Stimulated activated CD4-positive, alpha-beta T cell treated with anti-CD3 and anti-CD28 coated beads, Interleukin-1b, Interleukin-23, amount 100 ng/mL, for 4 hours (primary cell): ENCODE results near the gene FRRS1L.

Experiments used
- DNase-seq, 2 donors: peaks; one replicate each; pipeline ENCODE4 v3.0.0-alpha.2; 2020; ENCODE audit warnings: low read depth in 2 of 2

The FRRS1L gene

DNA sequence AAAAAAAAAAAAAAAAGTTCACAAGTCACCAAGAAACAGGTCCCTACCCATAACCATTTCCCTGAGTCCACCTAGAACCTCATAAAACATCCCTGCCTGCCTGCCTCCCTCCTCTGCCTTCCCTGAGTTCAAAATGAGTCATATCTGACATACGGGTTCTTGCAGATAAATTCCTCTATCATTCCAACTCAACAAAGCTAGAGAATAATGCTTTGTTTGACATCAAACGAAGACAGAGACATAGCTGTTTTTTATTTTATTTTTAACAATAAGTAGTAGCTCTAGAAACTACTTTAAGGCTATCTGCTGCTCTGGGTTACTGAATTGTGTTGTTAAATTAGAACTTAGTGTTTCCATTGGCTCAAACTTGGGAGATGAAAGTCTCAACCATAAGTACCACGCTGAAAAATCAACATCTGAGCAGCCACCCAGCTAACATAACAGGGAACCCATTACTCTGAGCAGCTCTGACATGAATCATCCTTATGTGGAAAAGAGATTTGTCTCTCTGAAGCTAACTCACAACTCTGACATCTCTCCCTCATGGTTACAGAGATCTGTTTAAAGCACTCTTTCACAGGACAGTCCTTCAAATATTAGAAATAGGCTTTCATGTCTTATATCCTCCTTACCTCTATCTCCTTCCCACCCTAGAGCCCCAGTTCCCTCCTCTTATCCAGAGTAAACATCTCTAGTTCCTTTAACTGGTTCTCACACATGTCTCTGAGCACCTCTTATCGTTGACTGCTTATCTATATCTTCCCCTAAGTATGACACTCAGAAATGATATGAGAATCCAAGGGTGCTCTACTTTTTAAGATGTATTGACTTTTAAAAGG lies 59.4 kb downstream of the FRRS1L start:
- no peak for DNase-seq

DNA sequence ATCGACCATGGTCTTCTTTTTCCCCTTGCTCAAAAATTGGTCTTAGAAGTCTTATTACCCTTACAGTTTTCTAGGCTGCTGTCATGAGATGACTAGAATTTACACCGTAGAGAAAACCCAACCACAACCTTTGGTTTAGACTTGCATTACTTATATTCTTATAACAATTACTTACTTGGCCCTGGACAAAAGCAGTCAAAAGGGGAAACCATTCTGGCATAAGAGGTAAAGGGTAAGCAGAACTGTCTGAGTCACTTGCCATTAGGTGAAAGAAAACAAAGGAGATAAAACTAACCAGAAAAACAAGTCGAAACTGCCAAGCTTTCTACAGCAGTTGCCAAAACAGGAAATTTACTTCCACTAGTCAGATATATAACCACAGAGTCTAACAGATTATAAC lies 65.2 kb downstream of the FRRS1L start:
- DNase-seq = no peak

DNA sequence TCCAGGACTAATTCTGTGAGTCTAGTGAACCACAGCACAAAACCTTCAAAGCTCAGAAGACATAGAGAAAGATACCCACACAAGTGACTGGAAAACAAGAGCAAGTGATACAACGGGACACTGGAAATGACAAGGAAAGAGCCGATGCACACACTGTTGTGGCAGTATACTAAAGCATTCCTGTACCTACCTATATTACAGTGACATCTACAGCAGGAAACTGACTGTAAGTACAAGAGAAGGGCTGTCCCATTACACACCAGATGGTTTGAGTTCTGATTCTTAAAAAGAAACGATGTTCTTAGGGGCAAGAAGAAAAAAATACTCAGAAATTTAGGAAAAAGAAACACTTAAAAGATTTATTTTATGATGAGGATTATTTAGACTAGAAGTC lies 65.8 kb downstream of the FRRS1L start:
- DNase-seq = no peak

DNA sequence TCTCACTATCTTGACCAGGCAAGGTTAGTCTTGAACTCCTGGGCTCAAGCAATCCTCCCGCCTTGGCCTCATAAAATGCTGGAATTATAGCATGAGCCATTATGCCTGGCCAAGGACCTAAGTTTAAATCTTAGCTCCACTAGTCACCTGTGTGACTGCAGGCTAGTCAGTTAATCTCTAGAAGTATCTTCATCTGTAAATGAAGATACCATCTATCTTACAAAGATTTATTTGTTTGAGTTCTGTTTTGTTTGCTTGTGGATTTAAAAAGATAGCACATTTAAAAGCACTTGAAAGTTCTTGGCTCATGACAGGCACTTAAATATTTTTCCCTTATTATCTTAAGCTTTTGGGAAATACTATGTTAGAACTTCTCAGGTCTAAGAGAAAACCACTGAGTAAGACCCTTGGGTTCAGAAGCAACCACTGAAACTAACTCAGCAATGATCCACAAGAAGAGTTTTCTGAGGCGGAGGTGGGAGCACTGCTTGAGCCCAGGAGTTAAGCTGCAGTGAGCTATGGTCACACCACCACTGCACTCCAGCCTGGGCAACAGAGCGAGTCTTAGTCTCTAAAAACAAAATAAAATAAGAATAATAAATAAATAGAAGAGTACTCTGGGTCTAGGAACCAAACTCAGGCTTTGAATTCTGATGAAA lies 66.4 kb downstream of the FRRS1L start:
- no peak for DNase-seq

DNA sequence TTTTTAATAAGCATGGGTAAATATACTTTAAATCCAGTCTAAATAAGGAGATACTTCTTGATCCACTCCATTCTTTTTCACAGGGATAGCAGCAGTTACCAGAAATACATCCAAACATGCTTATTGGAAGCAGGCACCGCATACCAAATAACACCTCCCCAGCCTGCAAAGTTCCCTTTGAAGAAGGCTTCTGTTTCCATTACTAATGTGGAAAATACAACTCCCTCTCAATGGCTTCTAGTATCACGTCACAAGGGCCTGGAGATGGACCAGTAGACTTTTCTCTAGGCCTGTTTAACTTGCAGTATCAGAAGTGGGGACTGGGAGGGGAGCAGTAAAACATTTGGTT lies 68.1 kb downstream of the FRRS1L start:
- no peak for DNase-seq

DNA sequence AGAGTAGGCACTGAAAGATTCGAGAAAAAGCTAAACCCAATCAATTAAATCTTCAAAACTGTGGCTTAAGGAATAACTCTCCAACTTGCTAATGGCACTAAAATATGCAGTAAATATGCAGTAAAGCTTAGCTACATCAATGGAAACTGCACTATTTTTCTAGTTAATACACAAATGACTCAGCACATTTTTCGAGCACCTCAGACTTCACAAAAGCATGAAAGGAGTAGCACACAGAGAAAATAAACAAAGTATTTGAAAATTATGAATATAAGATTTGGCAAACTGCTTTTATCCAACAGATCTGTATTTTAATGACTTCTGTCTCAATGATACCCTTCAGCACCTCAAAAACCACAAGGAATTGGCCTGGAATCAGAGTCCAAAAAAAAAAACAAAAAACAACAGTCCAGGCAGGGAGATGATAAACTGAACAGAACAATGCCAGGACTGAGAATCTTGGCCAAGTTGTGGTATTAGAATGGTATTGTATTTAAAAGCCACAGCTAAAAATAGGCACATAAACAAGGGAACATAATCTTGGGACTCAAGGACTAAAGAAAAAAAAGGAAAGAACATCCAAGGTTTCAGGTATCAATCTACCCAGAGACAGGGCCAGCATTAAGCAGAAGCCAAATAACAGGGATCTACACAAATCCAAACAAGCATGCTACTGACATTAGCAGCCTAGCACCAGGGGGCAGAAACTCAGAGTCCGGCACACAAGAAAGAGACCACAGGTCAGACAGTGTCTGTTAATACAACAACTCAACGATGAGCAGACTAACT lies 68.7 kb downstream of the FRRS1L start:
- no peak for DNase-seq

DNA sequence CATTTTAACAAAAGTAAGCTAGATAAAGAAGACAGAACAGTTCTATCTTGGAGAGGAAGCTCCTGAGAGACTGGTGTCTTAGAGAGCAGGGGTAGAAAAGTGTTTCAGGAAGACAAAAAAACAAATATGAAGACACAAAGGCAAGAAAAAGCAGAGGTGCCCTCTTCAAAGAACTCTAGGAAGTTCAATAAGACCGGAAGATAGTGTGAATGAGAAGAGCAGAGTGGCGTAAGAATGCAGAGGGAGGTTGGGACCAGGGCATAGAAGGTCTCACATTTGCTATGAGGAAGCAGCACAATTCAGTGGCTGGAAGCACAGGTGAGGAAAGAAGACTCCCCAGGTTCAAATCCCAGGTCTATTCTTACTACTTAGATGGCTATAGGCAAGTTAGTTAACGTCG lies 69.9 kb downstream of the FRRS1L start:
- no peak for DNase-seq

DNA sequence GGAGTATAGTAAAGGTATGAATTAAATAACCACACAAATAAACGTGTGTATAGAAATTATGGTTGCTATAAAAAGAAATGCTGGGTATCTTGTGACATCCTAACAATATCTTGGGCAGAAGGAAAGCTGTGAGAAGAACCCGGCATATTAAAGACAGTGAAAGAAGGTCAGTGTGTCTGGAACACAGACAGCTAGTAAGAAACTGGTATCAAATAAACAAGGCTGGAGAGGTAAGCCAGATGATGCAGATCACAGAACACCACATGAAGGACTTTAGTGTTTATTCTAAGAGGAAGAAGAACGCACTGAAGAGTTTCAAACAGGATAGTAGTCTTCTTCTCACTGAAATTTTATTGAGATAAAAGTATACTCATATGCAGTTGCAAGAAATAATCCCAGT lies 71.7 kb downstream of the FRRS1L start:
- no peak for DNase-seq

DNA sequence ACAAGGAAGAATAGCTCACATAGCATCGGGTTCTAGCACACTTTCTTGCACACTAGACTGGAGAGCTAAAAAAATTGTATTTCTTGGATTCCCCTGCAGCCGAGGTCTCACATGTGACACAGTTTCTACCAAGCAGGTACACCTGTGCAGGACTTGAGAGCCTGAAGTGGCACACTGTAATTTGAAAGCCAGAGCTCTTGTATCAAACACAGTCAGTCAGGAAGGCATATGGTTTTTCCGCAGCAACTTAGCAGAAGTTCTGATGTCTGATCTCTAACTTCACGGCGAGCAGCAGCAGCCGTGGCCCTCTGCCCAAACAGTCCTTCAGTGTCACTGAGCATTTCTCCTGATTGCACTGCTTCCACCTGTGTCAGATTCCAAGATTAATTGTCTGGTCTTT lies 72.8 kb downstream of the FRRS1L start:
- no peak for DNase-seq

DNA sequence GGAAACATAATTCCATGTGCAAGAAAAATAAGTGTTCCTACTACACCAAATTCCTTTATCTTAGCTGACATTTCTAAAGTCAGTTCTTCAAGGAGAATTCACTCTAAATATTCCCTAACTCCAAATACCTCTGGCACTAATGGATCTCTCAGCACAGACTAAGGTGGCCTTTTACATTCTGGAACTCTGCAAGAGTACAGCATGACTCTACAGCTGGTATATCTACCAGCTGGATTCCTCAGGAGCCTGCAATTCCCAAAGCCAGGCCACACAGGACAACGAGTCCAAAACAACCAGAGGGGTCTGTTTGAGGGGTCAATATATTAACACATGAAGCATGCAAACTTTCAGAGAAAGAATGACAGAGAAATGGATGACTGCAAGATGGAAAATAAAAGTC lies 74.5 kb downstream of the FRRS1L start:
- no peak for DNase-seq

DNA sequence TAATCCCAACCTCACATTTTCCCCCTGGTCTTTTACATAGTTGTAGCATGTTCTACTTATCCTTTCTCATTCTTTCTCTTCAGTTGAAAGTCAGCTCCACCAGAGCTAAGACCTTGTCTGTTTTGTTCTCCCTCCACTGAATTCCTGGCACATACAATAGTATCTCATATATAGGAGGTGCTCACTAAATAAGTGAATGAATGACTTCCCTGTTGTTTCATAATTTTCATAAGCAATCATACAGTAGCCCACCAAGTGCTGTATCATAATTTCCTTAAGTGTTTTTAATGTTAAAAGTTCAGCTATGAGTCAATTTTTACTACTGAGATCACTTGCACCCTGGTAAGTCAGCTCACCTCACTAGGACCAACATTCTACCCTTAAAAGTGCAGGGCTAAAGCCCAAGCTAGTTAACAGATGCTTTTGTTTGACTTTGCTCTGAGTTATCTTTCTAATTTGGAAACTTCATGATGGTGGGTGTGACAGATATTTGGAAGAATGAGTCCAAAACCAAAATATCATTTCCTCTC lies 74.9 kb downstream of the FRRS1L start:
- DNase-seq = no peak

DNA sequence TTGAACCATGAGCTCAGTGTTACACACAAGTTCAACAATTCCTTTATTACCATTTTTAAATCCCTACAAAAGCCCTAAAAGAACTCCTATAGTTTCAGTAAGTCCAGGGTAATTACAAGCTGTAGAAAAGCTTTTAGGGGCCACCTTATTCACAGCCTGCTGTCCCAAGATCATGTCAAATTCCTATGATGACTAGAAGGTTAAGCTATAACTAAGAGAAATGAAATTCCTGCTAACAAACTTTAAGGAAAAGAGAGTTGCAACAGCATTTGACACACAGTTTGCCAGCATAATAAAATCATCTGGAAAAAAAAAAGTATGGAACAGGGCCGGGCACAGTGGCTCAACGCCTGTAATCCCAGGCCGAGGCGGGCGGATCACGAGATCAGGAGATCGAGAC lies 78.8 kb downstream of the FRRS1L start:
- DNase-seq = no peak

DNA sequence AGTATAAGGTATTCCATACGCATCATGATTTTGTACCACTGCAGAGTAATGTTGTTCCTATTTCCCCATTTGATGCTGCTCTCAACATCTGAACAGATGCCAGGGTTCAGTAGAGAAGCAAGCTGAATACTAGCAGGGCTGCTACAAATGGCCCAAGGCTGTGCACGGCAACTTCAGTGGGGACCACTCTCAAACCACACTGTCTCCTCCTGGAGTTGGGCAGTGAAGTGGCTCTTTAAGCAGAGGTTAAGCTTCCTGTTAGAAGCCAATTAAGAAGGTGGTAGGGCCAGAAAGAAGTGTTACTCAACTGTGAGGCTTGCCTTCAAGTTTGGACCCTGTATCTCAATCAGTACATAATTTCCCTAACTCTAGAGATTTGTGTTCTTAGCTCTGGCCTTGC lies 79.3 kb downstream of the FRRS1L start:
- no peak for DNase-seq

DNA sequence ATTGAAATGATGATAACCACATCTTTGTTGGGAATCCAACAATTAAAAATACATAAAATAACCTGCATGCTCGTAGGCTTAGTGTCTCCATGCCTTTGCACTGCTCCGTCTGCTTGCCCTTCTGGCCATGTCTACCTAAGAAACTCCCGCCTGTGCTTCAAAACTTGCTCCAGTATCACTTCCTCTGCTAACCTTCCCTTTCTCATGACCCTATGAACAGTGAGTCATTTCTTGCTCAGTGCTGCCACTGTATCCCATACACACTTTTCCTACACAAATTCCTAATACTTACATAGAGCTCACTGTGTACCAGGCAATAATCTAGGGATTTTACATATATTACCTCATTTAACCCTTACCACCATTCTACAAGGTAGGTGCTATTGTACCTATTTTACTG lies 80.8 kb downstream of the FRRS1L start:
- no peak for DNase-seq

DNA sequence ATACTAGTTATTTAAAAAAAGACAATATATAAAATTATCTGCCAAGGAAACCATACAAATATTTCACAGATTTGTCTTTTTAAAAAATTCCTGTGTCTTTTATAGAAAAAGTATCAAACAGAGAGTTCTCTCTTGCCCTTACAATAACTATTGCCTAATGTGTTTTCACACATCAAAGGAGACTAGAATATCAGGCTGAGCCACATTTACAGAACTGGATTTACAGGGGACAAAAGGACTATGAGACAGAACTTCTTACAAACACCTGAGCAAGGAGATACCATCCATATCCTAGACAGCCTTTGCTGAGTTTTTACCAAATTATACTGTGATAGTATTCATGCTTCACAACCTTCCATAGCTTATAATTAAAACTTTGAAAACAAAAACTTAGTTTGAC lies 81.5 kb downstream of the FRRS1L start:
- DNase-seq = no peak

DNA sequence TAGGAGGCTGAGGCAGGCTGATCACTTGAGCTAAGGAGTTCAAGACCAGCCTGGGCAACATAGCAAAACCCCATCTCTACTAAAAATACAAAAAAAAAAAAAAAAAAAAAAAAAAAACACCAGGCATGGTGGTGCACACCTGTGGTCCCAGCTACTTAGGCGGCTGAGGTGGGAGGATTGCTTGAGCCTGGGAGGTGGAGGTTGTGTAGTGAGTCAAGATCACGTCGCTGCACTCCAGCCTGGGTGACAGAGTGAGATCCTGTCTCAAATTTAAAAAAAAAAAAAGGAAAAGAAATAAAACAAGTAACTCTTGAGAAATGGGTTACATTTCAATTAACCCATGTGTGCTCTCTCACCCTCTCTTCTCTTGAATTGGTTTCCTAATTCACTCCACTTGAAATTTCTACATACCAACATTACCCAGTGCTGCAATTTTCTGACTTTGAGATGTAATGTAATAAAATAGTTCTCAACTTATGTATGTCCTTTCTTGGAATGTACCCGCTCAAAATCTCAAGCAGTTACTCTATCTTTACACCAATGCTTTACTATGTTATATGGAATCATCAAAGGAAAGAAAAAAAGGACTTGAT lies 83.1 kb downstream of the FRRS1L start:
- no peak for DNase-seq

DNA sequence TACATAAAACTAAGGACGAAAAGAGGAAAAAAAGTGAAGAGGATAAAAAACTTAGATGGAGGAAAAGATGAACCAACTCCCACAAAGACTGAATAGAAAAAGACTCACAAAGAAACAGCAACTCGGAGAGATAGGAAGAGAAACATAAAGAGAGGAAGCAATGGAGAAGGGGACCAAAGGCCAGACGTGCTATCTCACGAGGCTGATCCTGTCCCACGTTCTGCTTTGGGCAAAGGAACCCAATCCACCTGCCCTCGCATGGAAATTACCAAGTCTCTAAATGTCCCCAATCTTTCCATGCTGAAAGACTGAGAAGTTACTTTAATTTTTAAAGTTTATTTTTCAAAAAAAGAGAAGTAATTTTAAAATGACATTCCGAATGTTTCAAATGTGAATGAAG lies 83.9 kb downstream of the FRRS1L start:
- no peak for DNase-seq

DNA sequence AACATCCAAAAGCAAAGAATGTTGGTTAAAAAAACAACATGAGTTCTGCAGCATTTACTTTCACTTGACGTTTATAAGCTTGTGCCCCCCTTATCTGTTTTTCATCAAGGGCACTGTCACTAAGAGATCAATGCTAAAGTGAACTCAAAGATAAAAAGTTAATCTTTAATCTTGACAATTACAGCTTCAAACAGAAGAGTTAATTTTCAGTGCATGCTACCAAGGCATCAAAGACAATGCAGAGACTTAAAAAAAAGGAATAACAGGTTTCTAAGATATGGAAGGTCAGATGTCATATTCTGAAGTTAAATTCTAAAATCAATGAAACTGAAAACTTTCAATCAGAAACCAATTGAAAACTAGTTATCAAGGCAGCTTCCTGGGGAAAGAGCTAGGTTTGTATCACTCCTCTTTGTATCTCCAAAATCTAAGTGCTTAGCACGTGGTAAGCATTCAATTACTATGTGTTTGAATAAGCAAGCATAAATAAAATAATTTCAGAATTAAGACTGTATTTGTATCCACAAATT lies 84.9 kb downstream of the FRRS1L start:
- DNase-seq = no peak
